EH (cell line): Measurements from ENCODE around the gene CCDC192.

Experiments used
- DNase-seq: peaks from one replicate; pipeline ENCODE4 v3.0.0-alpha.2; 2015; ENCODE audit warnings: low read depth

CCDC192 gene

DNA sequence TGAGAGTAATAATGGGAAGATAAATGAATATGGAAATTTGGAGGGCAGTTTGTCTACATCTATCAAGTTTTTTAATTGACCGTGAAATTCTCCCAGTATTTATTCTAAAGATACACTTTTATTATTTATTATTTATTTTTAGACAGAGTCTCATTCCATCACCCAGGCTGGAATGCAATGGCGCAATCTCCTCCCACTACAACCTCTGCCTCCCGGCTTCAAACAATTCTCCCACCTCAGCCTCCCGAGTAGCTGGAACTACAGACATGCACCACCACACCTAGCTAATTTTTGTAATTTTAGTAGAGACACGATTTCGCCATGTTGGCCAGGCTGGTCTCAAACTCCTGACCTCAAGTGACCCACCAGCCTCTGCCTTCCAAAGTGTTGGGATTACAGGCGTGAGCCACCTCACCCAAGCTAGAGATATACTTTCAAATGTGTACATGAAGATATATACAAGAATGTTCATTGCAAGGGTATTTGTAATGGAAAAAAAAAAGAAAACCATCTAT is 282.7 kb downstream of the CCDC192 start:
- peak; percentile 19 for DNase-seq

- peak; percentile 57 for DNase-seq
These were observed 284.4 kb downstream of the CCDC192 start for GRCh38 chr5:127987354-127988145.

GRCh38 chr5:127988146-127988760 is 285.1 kb downstream of the CCDC192 start:
- peak; percentile 90 for DNase-seq
